ENCODE measurements around the gene ADAM33.

Gene ADAM33

GRCh38 chr20:3689978-3690377, 8.2 kb upstream of the ADAM33 start:
- no peak for DNase-seq (ENCODE audit: low spot score)

- no peak for DNase-seq (ENCODE audit: low spot score)
Observed at GRCh38 chr20:3687655-3688054, 5.8 kb upstream of the ADAM33 start.

GRCh38 chr20:3686867-3687321, 5.1 kb upstream of the ADAM33 start:
- DNase-seq (ENCODE audit: low spot score) = no peak

- DNase-seq (ENCODE audit: low spot score) = no peak
Observed at GRCh38 chr20:3686421-3686820, 4.6 kb upstream of the ADAM33 start.

- DNase-seq (ENCODE audit: low spot score) = no peak
Observed at GRCh38 chr20:3685341-3685740, 3.5 kb upstream of the ADAM33 start.

GRCh38 chr20:3681352-3681930, 369 bp downstream of the ADAM33 start:
- DNase-seq (ENCODE audit: low spot score) = no peak

- no peak for DNase-seq (ENCODE audit: low spot score)
Observed at GRCh38 chr20:3680701-3681351, 984 bp downstream of the ADAM33 start.

- DNase-seq (ENCODE audit: low spot score) = no peak
Observed at GRCh38 chr20:3679749-3680700, 1.8 kb downstream of the ADAM33 start.

GRCh38 chr20:3678856-3679720, 2.7 kb downstream of the ADAM33 start:
- DNase-seq (ENCODE audit: low spot score) = no peak

- no peak for DNase-seq (ENCODE audit: low spot score)
Observed at GRCh38 chr20:3678198-3678597, 3.6 kb downstream of the ADAM33 start.

GRCh38 chr20:3677733-3678132, 4.1 kb downstream of the ADAM33 start:
- DNase-seq (ENCODE audit: low spot score) = no peak

- no peak for DNase-seq (ENCODE audit: low spot score)
Observed at GRCh38 chr20:3674995-3675900, 6.6 kb downstream of the ADAM33 start.

- no peak for DNase-seq (ENCODE audit: low spot score)
Observed at GRCh38 chr20:3674447-3674846, 7.4 kb downstream of the ADAM33 start.

- no peak for DNase-seq (ENCODE audit: low spot score)
Observed at GRCh38 chr20:3673221-3674070, 8.4 kb downstream of the ADAM33 start.

- no peak for DNase-seq (ENCODE audit: low spot score)
Observed at GRCh38 chr20:3672547-3673171, 9.2 kb downstream of the ADAM33 start.

GRCh38 chr20:3671986-3672546, 9.7 kb downstream of the ADAM33 start:
- no peak for DNase-seq (ENCODE audit: low spot score)

- no peak for DNase-seq (ENCODE audit: low spot score)
Observed at GRCh38 chr20:3670945-3671344, 10.9 kb downstream of the ADAM33 start.

- no peak for DNase-seq (ENCODE audit: low spot score)
Observed at GRCh38 chr20:3670511-3670910, 11.3 kb downstream of the ADAM33 start.

All from activated CD4-positive, alpha-beta T cell treated with anti-CD3 and anti-CD28 coated beads, Interleukin-2, Interleukin-4, amounts not matched to agents 100 ng/mL and 50 ng/mL, durations not matched to agents 16 hours and 8 hours (primary cell).